Measurements from ENCODE around the gene NEGR1. TPM values are rescaled to one million over a fixed set of nuclear protein-coding genes. Genes with fewer than 3 reads are reported as not detected.
A peak's percentile ranks its signal among the peaks of the same experiment; 100 is the strongest.

The NEGR1 gene
- total RNA-seq, 1 experiment from 2014 or later, result 0.44 TPM

DNA sequence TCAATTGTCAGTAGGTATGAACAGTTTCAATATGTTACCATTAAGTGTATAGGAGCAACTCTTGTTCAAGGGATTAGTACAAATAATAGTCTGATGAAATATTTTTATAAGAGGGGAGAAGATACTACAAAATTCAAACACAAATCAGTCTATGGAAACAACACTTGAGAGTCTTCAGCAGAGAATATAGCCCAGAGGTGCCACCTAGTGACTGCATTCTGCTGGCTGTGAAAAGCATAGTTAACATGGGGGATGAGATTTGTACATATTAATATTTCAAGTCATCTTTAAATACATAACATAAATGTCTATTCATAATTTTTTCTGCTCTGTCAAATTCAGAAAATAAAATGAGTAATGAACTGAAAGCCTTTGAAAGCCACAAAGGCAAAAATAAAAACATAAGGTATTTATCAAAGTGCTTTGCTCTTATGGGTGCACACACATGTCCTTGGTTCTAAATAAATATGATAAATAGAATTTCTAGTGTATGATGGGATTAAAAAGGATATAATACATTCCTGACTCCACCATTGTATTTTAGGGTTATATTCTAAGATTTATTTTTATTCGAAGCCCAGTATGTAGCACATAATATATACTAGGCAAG lies 760.6 kb downstream of the NEGR1 start:
- POLR2A ChIA-PET (ENCODE audit: unreplicated experiment), result no interaction called here
- Histone ChIP-seq H3K79me2 (ENCODE audit: low read depth) (no peaks in the 10 kb centered on the region), H3K27ac (no peak overlapping the region), H3K9me3 (ENCODE audit: insufficient read depth, low read depth) (no peaks in the 10 kb centered on the region), H3K9me2 (ENCODE audit: insufficient read depth) (no peaks in the 10 kb centered on the region), H3K27me3 (ENCODE audit: insufficient read depth, low read depth) (no peaks in the 10 kb centered on the region), H3F3A (ENCODE audit: insufficient read depth, low read depth) (no peaks in the 10 kb centered on the region), H4K20me1 (ENCODE audit: insufficient read depth) (no peaks in the 10 kb centered on the region), H3K4me1 (replicated peaks; ENCODE audit: insufficient read depth) (no peaks in the 10 kb centered on the region), H3K4me3 (no peak overlapping the region), H3K4me2 (no peak overlapping the region), H2AFZ (no peak overlapping the region), H3K36me3 (ENCODE audit: low read depth) (no peaks in the 10 kb centered on the region)
- no TSS peak for BruUV-seq (replicated peaks)
- DNase-seq, result peak in 1 of 2 experiments; percentile 14
- intact Hi-C loops (cut with micrococcal nuclease; ENCODE audit: unreplicated experiment), result loop anchor here (2.0 to 5.0 kb wide), 3 partner anchors 325 to 439 kb away; partner anchors contain the start of gene ZRANB2
- TF ChIP-seq, protein P1, sequence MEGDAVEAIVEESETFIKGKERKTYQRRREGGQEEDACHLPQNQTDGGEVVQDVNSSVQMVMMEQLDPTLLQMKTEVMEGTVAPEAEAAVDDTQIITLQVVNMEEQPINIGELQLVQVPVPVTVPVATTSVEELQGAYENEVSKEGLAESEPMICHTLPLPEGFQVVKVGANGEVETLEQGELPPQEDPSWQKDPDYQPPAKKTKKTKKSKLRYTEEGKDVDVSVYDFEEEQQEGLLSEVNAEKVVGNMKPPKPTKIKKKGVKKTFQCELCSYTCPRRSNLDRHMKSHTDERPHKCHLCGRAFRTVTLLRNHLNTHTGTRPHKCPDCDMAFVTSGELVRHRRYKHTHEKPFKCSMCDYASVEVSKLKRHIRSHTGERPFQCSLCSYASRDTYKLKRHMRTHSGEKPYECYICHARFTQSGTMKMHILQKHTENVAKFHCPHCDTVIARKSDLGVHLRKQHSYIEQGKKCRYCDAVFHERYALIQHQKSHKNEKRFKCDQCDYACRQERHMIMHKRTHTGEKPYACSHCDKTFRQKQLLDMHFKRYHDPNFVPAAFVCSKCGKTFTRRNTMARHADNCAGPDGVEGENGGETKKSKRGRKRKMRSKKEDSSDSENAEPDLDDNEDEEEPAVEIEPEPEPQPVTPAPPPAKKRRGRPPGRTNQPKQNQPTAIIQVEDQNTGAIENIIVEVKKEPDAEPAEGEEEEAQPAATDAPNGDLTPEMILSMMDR (conservative IDR thresholded peaks at IDR 0.05), result peak; percentile 59
- TF ChIP-seq EZH2 (IDR thresholded peaks at IDR 0.05; ENCODE audit: low read depth), result no peak
- CTCF ChIA-PET, result no interaction called here

DNA sequence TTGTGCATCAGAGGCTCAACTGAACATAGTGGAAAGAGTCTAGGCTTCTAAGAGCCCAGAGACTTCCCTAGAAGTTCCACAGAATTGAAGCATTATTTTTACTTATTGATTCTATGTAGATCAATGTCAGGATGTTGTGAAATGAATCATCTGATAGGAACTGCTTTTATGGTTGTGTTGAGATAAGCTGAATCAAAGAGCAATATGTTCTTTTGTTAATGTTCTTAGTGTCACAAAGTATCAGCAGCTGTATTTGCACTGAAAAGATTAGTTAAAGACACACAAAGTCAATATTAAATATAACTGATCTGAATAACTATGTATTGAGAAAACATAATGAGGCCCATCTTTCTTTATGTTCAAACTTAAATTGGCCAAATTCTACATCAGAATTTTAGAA lies 770.8 kb downstream of the NEGR1 start:
- H3K36me3 ChIP-seq (ENCODE audit: low read depth), result no peaks in the 10 kb centered on the region
- intact Hi-C loops (cut with micrococcal nuclease; ENCODE audit: unreplicated experiment), result no loop called here
- TF ChIP-seq, protein P1 (conservative IDR thresholded peaks at IDR 0.05), result no peak
- TF ChIP-seq EZH2 (IDR thresholded peaks at IDR 0.05; ENCODE audit: low read depth), result no peak

DNA sequence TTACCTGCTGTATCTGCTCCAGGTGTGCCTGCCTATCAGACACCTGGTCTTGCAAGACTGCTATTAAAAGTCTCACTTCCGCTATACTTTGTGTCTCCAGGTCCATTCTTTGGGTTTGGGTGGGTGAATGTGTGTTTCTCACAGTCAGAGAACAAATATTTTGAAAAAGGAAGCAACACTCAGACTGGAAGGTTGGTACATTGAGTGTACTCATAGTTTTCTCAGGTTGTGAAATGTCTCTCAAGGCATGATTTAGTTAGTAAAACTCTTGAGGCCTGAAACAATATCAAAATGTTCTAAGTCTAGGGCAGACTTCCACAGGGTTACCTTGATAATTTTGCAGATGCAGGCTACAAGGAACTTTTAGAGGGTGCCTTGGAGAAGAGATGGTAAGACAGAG lies 771.6 kb downstream of the NEGR1 start:
- Histone ChIP-seq H3K4me3 (no peak overlapping the region), H3K27ac (no peak overlapping the region), H3K79me2 (ENCODE audit: low read depth) (no peaks in the 10 kb centered on the region), H4K20me1 (ENCODE audit: insufficient read depth) (no peaks in the 10 kb centered on the region), H3K9me3 (ENCODE audit: insufficient read depth, low read depth) (no peaks in the 10 kb centered on the region), H3K36me3 (ENCODE audit: low read depth) (no peaks in the 10 kb centered on the region), H3K9me2 (ENCODE audit: insufficient read depth) (no peaks in the 10 kb centered on the region), H3F3A (ENCODE audit: insufficient read depth, low read depth) (no peaks in the 10 kb centered on the region), H3K27me3 (ENCODE audit: insufficient read depth, low read depth) (no peaks in the 10 kb centered on the region), H3K4me1 (replicated peaks; ENCODE audit: insufficient read depth) (0 out of 2 replicates have a peak, but pooled peaks cover 9% of the 10 kb centered on the region), H2AFZ (no peak overlapping the region), H3K4me2 (no peak overlapping the region)
- DNase-seq, result no peak
- intact Hi-C loops (cut with micrococcal nuclease; ENCODE audit: unreplicated experiment), result no loop called here
- no TSS peak for BruUV-seq (replicated peaks)
- ChIA-PET POLR2A (ENCODE audit: unreplicated experiment) (no interaction called here), CTCF (no interaction called here)
- TF ChIP-seq EZH2 (IDR thresholded peaks at IDR 0.05; ENCODE audit: low read depth), result no peak
- TF ChIP-seq, protein P1 (conservative IDR thresholded peaks at IDR 0.05), result no peak

More for the DNA sequence above, 770.8 kb downstream of the NEGR1 start:
- Histone ChIP-seq H3K27me3 (ENCODE audit: insufficient read depth, low read depth) (no peaks in the 10 kb centered on the region), H3K27ac (no peak overlapping the region), H3K4me3 (no peak overlapping the region), H3K9me2 (ENCODE audit: insufficient read depth) (no peaks in the 10 kb centered on the region), H3F3A (ENCODE audit: insufficient read depth, low read depth) (no peaks in the 10 kb centered on the region), H2AFZ (no peak overlapping the region), H3K79me2 (ENCODE audit: low read depth) (no peaks in the 10 kb centered on the region), H3K9me3 (ENCODE audit: insufficient read depth, low read depth) (no peaks in the 10 kb centered on the region), H4K20me1 (ENCODE audit: insufficient read depth) (no peaks in the 10 kb centered on the region), H3K4me2 (no peak overlapping the region), H3K4me1 (replicated peaks; ENCODE audit: insufficient read depth) (0 out of 2 replicates have a peak, but pooled peaks cover 9% of the 10 kb centered on the region)
- no peak for DNase-seq
- CTCF ChIA-PET, result no interaction called here
- POLR2A ChIA-PET (ENCODE audit: unreplicated experiment), result no interaction called here
- BruUV-seq (replicated peaks), result no TSS peak

All from PC-9 (cell line).